Stimulated activated naive CD4-positive, alpha-beta T cell (primary cell): Measurements from ENCODE around the gene ADK.

ENCODE experiments used
- DNase-seq, 6 experiments: peaks; one replicate each; lab custom pipeline; 2025; lab: John Stamatoyannopoulos, UW

ADK gene

DNA sequence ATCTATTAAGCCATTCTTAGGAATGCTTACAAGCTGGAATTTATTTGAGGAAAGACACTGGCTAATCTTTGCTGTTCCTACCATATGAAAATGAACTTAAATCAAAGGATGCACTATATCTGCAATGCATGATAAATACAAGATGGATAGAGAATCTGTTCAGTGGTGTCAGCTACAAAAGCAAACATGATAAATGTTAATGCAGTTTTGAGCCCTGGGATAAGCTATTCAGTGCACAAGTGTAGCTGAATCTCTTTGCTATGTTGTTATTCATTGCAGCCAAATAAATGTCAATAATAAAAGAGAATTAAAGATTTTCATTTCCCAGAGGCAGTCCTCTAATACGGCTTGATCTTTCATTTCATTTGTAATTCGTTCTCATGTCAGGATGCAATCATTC is 451.6 kb downstream of the ADK start:
- no peak for DNase-seq

DNA sequence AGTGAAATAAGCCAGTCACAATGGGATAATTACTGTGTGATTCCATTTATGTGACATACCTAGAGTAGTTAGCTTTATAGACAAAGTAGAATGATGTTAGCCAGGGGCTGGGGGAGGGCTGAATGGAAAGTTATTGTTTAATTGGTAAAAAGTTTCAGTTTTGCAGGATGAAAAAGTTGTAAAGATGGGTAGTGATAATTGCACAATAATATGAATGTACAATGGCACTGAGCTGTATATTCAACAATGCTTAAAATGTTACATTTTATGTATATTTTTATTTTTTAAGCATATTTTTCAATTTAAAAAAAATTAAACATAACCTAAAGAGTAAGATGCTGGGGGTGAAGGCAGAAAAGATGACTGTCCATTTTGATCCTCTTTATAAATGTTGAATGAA is 459.3 kb downstream of the ADK start:
- no peak for DNase-seq

DNA sequence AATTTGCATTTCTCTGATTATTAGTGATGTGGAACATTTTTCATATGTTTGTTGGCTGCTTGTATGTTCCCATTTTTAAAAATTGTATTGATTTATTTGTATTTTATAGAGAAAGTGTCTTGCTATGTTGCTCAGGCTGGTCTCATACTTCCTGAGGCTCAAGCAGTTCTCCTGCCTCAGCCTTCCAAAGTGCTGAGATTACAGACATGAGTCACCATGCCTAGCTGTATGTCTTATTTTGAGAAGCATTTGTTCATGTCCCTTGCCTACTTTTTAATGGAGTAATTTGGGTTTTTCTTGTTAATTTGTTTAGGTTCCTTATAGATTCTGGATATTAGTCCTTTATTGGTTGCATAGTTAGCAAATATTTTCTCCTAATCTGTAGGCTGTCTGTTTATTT is 461.2 kb downstream of the ADK start:
- DNase-seq: no peak

DNA sequence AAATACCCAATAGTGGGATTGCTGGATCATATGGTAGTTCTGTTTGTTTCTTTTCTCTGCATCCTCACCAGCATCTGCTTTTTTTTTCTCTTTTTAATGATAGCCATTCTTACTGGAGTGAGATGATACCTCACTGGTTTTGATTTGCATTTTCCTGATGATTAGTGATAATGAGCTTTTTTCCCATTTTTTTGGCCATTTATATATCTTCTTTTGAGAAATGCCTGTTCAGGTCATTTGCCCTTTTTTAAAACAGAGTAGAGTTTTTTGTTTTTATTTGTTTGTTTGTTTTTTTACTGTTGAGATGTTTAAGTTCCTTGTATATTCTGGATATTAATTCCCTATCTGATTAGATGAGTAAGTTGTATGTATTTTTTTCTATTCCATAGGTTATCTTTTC is 469.6 kb downstream of the ADK start:
- no peak for DNase-seq

DNA sequence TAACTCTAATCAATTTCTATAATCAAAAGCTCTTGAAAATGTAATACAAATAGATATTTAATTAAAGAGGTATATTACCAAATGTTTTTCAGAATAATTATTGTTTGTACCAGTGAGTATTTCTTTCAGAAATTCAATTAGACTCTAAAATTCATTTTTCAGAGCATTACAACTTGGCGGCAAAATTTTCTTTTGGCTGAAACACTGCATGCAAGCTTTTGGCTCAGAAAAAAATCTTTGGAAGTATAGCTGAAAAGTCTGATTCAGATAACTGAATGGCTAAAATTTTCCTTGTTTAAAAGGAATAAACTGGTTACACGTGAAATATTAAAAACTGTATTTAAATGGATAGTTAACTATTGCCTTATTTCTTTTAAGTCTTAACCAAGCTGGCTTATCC is 472.8 kb downstream of the ADK start:
- no peak for DNase-seq

DNA sequence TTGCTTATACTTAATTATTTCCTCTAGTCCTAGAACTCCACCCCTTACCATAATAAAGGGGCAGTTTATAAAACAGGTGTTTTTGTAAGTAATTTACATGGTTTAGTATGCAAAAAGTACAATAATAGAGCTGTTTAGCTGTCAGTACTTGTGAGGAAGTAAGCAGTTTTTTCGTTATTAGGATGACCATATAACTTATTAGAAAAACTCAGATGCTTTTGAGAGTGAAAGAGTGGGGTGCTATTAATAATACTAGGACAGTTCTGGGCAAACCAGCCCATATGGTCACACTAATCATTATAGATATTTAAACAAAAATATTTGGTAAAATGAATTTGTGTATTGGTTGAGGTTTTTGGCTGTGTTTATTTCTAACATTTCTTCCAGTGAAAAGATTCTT is 473.5 kb downstream of the ADK start:
- DNase-seq: no peak

DNA sequence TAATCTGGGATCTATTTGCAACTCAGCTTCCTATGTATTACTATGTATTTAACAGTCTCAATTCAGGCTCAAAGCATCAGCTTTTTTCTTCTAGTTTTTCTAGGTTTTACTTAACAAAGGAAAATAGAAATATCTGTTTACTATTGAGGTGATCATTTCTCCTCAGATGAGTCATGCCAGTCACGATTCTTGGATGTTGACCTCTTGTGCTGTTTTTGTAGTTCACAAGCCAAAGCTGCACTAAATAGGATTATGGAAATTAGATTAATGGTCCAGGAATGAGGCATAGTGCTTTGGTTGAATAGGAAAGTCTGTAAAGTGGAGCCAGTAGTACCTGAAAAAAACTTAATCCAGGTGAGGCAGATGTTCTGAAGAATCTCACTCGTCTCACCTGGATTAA is 477.1 kb downstream of the ADK start:
- DNase-seq: no peak

DNA sequence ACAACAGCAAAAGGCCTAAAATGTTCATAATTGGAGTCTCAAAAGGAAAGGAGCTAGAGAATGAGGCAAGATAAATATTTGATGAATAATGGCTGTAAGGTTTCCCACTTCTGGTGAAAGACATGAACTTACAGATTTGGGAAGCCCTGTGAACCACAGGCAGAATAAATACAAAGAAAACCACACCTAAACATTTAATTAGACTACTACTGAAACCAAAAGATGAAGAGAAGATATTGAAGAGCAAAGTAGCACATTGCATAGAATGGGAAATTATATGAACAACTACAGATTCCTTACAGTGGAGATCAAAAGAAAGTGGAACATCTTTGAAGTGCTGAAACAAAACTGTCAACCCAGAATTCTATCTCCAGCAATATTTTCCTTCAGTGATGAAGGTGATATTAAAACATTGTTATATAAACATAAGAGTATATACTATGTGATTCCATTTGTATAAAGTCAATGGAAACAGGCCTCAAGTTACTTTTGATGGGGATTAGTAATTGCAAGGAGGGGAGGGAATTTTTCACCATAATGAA is 484.0 kb downstream of the ADK start:
- no peak for DNase-seq

DNA sequence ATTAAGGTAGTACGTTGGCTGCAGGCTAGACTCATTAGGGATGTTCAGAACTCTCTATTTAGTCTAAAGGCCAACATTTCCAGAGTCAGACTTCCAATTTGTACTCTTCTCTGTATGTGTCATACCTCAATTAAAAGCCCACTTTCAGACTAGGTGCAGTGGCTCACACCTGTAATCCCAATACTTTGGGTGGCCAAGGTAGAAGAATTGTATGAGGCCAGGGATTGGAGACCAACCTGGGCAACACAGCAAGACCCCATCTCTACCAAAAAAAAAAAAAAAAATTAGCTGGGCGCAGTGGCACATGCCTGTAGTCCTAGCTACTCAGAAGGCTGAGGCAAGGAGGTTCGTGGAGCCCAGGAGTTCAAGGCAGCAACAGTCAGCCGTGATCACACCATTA is 484.6 kb downstream of the ADK start:
- no peak for DNase-seq

DNA sequence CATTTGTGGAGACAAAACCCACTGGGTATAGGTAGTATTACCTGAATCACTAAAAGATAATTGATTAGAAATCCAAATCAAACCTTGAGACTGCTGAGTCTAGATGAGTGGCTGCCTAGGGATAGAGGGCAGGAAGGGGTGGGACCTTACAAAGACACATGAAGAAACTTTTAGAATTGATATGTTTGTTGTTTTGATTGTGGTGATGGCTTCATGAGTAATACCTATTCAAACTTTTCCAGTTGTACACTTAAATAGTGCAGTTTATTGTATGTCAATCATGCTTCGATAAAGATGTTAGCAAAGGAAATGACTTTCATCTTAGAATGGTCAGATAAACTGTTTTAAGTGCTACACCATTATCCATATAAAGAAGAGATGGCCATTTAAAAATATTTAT is 486.7 kb downstream of the ADK start:
- no peak for DNase-seq

DNA sequence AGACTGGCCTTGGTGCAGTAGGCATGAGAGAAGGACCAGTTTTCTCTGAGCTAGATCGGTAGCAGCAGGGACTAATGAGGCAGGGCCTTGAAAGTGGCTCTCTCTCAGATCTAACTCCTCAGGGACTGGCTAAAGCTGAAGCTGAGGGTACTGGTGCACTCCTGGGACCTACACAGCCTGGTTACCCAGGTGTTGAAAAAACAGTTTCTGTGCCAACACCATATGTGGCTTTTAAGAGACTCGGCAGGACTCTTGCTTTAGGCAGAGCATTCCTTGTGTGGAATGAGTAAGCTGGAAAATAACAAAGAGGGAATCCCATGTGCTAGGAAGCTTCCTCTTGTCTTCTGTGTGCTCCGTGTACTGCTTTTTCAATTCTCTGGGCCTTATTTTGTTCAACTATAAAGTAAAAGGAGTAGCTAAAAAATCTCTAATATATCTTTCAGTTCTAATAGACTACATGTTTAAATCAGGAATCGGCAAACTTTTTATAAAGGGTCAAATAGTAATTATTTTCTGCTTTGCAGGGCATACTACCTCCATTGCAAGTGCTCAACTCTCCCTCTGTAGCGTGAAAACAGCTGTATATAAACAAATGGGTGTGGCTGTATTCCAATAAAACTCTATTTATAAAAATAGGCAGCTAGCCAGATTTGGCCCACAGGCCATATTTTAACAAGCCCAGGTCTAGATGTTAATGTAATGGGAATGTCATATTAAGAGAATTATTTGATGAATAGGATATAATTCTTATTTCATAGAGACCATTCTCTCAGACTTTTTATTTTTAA is 489.3 kb downstream of the ADK start:
- no peak for DNase-seq

DNA sequence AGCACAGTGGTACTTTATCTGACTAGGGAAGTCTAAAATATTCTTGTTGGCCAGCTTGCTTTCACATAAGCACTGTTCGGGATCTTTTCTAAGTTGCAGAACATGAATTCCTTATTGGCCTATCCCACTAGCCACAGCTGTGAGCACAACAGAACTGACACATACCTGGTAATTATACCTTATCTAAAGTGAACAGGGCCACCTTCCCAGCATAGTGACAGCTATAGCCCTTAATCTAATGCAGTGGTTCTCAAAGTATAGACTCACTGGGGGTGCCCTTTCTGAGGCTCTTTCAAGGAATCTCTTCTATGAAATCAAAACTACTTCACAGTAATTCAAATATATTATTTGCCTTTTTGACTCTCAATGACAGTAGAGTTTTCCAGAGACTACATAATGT is 490.6 kb downstream of the ADK start:
- no peak for DNase-seq

DNA sequence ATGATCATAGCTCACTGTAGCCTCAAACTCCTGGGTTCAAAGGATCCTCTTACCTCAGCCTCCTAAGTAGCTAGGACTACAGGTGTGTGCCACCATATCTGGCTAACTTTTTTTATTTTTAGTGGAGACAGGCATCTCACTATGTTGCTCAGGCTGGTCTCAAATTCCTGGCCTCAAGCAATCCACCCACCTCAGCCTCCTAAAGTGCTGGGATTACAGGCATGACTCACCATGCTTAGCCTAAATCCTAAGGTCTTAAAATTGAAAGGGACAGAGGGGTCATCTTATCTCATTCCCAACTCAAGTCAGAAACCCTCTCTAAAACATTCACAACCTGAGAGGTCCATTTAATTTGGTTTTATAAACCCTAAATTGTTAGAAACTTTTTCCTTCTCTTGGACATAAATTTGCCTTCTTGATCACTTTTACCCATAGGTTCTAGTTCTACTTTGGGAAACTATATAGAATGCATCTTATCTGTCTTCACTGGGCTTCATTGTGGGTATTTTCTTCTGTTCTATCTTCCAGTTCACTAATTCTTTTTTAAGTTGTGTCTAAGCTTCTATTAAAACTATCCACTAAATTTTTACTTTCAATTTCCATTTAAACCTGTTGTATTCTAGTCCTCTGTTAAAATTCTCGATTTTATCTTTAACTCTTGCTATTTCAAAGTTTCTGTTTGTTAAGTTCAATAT is 492.0 kb downstream of the ADK start:
- no peak for DNase-seq

DNA sequence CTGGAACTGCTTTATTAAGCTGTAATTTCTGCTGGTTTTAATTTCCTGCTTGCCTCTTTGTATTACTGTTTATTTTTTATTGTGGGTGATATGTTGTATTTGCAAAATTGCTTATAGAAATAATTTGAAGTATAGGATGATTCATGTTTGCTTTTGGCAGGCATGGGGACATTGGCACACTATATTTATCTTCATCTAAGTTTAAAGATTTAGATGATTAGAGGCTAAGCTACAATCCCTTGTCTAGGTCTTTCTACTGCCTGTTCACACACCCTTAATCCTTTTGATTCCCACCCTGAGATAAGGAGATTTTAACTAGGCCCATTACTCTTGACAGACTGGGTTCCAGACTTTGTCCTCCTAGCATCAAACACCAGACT is 492.6 kb downstream of the ADK start:
- DNase-seq: no peak

DNA sequence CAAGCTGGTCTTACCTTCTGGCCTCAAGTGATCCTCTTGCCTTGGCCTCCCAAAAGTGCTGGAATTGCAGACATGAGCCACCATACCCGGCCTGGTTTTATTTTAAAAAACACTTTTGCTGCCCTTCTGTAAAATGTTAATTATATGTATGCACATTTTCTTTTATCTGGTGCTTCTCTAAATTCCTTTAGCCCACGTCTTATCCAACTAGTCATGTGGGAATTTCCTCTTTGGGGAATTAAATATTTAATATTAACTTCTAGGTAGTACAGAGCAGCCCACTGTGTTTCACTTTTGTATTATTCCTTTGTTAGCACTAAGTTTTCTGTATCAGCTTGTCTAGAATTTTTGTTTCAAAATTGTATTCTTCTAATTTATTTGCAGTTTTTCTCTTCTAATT is 493.7 kb downstream of the ADK start:
- DNase-seq: no peak

DNA sequence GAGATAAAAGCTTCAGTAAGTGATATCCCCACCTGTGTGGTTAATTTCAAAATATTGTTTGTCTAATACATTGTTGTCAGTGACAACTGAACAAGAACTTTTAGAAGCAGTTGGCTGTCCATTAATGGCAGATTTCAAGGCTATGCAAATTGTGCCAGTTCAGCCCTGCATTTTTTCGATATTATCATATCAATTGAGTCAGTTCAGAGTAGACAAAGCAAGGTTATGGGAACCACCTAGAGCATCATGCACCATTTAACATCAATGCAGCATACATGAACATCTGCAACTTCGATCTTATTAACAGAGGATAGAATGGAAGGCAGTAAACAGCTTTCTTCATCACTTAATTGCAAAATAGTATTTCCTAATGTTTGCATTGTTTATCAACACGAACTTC is 494.7 kb downstream of the ADK start:
- DNase-seq: no peak

DNA sequence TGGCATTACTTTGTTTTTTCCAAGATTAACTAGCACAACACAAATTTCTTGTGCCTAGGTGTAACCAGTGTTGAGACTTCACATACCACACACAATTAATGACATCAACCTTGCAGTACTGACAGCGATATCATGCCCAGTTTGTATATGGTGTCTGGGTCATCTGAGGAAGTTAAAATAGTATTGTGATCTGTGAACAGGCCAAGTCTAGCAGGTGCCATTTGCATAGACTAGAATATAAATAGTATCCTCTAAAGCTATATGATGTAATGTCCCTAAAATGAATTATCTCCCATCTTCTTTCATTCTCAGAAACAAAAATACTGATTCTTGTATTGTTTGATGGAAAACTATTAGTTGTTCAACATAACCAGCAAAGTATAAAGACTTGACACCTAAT is 499.6 kb downstream of the ADK start:
- no peak for DNase-seq

DNA sequence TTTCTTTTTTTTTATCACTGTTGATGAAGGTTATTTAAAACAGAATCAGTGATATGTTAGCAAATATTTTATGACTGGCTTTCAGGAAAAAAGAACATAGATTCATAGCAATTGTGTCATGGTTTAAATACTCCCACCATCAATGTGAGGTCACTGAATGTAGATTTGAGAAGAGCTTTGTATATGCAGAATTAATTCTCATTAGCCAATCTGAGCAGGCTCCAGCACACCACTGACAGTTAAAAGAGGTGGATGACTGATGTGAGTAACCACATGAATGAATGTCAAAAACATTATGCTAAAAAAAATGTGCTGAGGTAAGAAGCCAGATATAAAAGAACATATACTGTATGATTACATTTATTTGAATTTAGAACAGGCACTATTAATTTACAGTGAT is 500.5 kb downstream of the ADK start:
- DNase-seq: peak in 1 of 6 experiments; percentile 3

DNA sequence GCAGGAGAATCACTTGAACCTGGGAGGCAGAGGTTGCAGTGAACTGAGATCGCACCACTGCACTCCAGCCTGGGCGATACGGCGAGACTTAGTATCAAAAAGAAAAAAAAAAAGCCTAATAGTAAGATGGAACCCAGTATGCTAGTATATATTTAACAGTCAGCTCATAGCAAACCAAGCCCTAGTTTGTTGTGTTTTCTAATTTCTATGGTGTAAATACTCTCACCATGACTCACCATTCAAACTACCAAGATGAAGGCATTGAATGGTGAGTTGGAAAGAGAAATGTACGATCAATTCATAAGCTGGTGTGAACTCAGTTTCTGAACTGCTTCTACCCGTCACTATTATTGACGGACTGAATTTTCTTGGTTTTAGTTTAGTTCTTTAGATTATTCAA is 501.6 kb downstream of the ADK start:
- no peak for DNase-seq

DNA sequence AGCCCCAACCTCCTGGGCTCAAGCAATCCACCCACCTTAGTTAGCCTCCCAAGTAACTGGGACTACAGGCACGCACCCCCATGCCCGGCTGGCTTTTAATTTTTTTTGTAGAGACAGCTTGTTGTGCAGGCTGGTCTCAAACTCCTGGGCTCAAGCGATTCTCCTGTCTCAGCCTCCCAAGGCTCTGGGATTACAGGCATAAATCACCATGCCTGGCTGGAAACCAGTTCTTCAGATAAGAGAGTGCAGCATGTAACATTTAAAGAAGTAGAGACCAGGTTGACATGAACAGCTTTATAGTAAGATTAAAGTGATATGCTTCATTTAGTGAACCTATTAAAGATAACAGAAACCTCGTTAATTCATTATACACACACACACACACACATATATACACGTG is 507.5 kb downstream of the ADK start:
- DNase-seq: no peak

DNA sequence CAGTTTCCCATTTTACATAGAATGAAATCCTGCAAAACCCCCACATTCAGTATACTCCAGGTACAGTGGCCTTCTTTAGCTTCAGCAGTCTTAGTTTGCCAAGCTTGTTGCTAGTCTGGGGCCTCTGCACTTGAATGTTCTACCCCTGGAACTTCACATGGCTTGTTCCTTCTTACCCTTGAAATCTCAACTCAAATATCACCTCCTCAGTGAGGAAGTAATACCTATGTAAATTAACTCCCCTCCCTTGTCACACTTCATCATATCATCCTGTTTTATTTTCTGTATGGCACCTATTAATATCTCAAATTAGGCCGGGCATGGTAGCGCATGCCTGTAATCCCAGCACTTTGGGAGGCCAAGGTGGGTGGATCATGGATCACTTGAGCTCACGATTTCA is 511.6 kb downstream of the ADK start:
- DNase-seq: no peak

DNA sequence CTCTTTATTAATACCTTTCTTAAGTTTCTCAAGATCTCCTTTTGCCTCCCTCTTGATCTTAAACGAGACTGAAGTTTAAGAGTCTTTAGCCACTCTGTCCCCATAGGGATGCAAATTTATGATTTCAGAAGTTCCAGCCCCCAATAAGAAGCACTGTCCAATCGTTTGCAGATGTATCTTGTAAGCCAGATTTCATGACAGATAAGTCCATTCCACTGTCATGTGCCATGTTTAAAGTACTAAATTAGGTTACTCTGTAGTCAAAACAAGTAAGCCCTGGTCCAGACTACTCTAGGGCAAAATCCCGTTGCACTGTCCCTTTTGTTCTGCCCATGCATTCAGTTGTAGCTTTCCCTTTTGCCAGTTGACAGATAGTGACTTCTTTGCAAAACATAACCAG is 518.2 kb downstream of the ADK start:
- no peak for DNase-seq

DNA sequence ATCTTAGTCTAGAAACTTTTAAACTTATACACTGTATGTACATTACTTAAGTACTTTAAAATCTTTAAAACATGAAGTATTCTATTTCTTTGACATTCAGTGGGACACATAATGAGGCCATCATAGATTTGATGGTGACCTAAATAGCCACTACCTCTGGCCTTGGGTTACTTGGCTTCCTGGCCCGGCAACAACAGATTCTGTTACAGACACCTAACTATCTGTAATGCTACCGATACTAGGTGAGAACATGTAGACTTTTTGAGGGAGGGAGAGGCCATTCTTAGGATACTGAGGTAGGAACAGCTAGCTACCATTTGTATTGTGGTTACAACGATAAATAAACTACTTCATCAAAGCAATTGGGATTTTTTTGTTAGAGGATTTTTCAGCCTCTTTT is 520.7 kb downstream of the ADK start:
- no peak for DNase-seq
